Peyer's patch (tissue), 4 donors: Measurements from ENCODE around the gene ANKMY1.

ENCODE experiments used
- POLR2A ChIP-seq, 2 donors: fragments of 450-650 bp; IDR thresholded peaks; one replicate each; pipeline ENCODE4 v1.5.1; 2017; ENCODE audit warnings: antibody characterized with exemption in 2 of 2, mild to moderate bottlenecking in 2 of 2, moderate library complexity in 2 of 2
- TF ChIP-seq, protein P1 (sequence below), 6 experiments: fragments of 450-650 bp in 4 of 6; fragments of 200-600 bp in 2 of 6; sonication (generic) in 1 of 6; IDR thresholded peaks; one replicate each; pipeline ENCODE4 v1.5.1; 2017 to 2019; ENCODE audit warnings: antibody characterized with exemption in 6 of 6, mild to moderate bottlenecking in 3 of 6, moderate library complexity in 1 of 6

DNA sequence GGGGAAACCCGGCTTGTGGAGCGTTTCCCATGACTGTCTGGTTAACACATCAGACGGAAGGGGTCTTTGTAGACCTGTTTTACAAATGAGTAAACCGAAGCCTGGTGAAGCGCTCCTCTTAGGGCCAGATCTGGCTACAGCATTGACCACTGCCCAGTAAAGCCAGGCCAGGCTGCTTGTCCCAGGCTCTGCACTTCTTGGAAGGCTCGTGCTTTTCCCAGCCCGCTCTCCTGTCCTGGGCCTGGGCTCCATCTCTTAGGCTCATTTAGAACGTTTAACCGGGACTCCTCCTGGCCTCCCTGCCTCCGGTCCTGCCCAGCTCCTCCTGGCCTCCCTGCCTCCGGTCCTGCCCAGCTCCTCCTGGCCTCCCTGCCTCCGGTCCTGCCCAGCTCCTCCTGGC, 117.5 kb downstream of the ANKMY1 start:
- TF ChIP-seq, protein P1, sequence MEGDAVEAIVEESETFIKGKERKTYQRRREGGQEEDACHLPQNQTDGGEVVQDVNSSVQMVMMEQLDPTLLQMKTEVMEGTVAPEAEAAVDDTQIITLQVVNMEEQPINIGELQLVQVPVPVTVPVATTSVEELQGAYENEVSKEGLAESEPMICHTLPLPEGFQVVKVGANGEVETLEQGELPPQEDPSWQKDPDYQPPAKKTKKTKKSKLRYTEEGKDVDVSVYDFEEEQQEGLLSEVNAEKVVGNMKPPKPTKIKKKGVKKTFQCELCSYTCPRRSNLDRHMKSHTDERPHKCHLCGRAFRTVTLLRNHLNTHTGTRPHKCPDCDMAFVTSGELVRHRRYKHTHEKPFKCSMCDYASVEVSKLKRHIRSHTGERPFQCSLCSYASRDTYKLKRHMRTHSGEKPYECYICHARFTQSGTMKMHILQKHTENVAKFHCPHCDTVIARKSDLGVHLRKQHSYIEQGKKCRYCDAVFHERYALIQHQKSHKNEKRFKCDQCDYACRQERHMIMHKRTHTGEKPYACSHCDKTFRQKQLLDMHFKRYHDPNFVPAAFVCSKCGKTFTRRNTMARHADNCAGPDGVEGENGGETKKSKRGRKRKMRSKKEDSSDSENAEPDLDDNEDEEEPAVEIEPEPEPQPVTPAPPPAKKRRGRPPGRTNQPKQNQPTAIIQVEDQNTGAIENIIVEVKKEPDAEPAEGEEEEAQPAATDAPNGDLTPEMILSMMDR (IDR thresholded peaks at IDR 0.05): no peak
- TF ChIP-seq POLR2A (IDR thresholded peaks at IDR 0.05): no peak
